ENCODE data around the gene CKMT1A. TPM values are rescaled to one million over a fixed set of nuclear protein-coding genes. Genes with fewer than 3 reads are reported as not detected.
"Not testable (repeated sequence)": the region's sequence is repeated elsewhere in the genome, so short reads cannot be mapped to it uniquely, and the experiment has no call there.

The CKMT1A gene
- 37.6 TPM for total RNA-seq

DNA sequence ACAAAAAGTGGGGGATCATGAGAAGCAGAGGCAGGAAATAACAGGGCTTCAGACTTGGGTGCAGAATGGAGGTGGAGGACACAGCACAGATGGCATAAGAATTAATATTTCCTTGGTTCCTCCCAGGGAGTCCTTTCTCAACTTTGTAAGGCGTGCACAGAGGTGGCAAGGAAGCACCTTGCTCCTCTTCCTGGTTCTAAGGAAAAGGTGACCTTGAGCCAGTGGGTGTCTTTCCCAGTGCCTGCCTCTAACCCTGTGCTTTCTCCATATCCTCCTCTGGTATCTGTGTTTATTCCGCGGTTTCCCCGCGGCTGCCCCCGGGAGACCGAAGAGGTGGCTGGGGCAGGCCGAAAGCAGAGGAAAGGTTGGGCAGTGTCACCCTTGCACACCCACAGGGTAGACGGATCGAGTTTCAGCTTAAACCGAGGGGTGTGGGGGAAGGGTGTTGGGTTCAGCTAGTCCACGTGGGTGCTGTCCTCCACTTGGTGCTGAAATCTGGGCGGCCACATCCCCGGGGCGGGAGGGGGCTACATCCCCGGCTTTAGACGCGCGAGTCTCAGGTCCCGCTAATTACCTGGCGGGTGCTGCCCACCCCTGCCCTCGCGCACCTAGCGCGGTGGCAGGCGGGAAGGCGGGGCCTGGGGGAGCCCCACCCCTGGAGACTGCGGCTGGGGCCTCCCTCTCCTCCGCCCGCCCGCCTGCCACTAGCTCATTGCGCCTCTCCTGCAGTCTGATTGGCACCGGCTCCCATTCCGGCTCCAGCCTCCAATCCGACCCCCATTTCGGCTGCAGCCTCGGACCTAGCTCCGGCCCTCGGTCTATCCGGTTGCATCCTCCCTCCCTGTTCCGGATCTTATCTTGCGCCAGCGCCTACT, at the start of gene CKMT1A:
TSS of gene CKMT1A (plus strand) at position 712 of the 875 bp plus-strand sequence. CDS start 192 bp downstream, outside the sequence.
- H3K36me3 ChIP-seq; DNase-seq (ENCODE audit: extremely low spot score in 2 of 2); H3K4me1 ChIP-seq; H3K27ac ChIP-seq; H3K9me3 ChIP-seq; intact Hi-C loops (cut with DNase I); H3K4me3 ChIP-seq; H3K27me3 ChIP-seq: not testable (repeated sequence)

DNA sequence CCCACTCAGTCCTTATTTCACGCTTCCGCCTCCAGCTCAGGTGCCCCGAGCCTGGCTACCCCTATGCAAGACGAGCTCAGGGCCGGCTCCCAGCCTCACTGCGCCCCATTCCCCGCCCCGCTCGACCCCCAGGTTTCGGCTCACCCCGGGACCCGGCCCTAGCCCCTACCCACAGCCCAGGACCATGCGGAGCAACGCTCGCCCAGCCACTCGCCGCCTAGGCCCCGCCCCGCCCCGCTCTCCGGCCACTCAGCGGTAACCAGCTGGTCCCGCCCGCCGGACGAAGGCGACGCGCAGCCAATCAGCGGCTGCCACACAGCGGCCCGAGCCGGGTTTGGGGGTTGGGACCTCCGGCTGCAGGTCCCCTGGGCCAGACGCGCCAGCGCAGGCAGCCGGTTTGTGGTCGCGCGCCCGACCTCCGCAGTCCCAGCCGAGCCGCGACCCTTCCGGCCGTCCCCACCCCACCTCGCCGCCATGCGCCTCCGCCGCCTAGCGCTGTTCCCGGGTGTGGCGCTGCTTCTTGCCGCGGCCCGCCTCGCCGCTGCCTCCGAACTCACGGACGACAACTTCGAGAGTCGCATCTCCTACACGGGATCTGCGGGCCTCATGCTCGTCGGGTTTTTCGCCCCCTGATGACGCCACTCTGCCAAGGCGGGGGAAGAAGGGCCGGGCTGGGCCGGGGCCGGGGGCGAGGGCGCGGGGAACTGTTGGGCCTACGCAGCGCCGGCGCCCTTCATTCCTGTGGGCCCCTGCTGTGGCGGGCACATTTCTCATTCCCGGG, 44.8 kb upstream of the CKMT1A start, which contains the start of gene CATSPER2:
TSS of gene CATSPER2 (minus strand) at position 196 of the 781 bp plus-strand sequence. CDS start 783 bp downstream, outside the sequence.
- intact Hi-C loops (cut with DNase I), result no loop called here
- Histone ChIP-seq H3K4me3 (no peak within 1 kb of the TSS), H3K36me3 (peaks cover 0 to 21% of the 10 kb centered on the region in 2 donors), H3K27me3 (no peaks in the 10 kb centered on the region), H3K4me1 (no peaks in the 10 kb centered on the region), H3K9me3 (no peaks in the 10 kb centered on the region), H3K27ac (no peak within 1 kb of the TSS)
- no peak for DNase-seq (ENCODE audit: extremely low spot score in 2 of 2)
- TF ChIP-seq POLR2AphosphoS5 (IDR thresholded peaks at IDR 0.05; ENCODE audit: insufficient read depth in 1 of 2, low read depth in 1 of 2) (no peak), POLR2A (IDR thresholded peaks at IDR 0.05) (no peak)
- TF ChIP-seq, protein P1, sequence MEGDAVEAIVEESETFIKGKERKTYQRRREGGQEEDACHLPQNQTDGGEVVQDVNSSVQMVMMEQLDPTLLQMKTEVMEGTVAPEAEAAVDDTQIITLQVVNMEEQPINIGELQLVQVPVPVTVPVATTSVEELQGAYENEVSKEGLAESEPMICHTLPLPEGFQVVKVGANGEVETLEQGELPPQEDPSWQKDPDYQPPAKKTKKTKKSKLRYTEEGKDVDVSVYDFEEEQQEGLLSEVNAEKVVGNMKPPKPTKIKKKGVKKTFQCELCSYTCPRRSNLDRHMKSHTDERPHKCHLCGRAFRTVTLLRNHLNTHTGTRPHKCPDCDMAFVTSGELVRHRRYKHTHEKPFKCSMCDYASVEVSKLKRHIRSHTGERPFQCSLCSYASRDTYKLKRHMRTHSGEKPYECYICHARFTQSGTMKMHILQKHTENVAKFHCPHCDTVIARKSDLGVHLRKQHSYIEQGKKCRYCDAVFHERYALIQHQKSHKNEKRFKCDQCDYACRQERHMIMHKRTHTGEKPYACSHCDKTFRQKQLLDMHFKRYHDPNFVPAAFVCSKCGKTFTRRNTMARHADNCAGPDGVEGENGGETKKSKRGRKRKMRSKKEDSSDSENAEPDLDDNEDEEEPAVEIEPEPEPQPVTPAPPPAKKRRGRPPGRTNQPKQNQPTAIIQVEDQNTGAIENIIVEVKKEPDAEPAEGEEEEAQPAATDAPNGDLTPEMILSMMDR (IDR thresholded peaks at IDR 0.05), result no peak

DNA sequence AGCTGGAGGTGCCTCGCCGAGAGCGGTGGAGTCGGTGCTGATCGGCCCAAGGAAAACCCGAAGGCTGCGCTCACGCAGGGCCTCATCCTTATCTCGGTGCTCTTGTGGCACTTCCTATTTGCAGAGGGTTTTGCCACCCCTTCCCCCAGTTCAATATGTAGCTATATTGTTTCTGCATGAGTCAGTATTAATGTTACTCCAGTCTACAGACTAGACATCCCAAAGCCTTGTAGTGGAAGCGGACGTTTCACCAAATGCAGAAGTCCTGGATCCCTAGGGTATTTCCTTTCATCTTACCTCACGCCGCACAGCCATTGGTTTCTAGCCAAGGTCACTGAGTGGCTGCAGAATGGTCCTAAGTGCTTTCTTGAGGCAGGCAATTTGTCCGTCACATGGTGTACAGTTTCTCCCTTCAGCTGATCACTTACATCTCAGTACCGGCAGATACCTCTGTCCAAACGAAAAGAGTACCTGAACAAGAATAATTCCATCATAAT, 44.2 kb upstream of the CKMT1A start:
- H3K27ac ChIP-seq; H3K9me3 ChIP-seq; H3K4me1 ChIP-seq; intact Hi-C loops (cut with DNase I); DNase-seq (ENCODE audit: extremely low spot score in 2 of 2); H3K27me3 ChIP-seq; H3K4me3 ChIP-seq: not testable (repeated sequence)
- peaks cover 0 to 21% of the 10 kb centered on the region in 2 donors for H3K36me3 ChIP-seq

DNA sequence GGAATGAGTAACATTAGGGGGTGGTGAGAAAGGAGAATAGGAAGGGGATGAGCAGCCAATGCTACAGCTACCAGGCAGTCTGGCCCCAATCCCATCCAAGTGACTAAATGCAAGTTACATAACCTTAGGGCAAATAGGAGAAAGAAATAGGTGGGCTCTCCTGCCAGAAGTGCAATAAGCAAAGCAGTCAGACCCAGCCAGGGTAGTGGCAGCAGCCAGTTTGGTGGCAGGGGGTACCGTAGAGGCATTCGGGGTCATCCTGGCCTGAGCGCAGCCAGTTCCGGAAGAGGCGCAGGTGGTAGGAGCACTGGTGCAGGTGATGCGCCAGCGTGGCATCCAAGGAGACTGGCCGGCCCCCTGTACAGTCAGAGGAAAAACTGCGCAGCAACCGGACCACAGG, 33.9 kb upstream of the CKMT1A start:
- H3K9me3 ChIP-seq; DNase-seq (ENCODE audit: extremely low spot score in 2 of 2); H3K27ac ChIP-seq; intact Hi-C loops (cut with DNase I); H3K4me1 ChIP-seq; H3K4me3 ChIP-seq; H3K36me3 ChIP-seq; H3K27me3 ChIP-seq: not testable (repeated sequence)

DNA sequence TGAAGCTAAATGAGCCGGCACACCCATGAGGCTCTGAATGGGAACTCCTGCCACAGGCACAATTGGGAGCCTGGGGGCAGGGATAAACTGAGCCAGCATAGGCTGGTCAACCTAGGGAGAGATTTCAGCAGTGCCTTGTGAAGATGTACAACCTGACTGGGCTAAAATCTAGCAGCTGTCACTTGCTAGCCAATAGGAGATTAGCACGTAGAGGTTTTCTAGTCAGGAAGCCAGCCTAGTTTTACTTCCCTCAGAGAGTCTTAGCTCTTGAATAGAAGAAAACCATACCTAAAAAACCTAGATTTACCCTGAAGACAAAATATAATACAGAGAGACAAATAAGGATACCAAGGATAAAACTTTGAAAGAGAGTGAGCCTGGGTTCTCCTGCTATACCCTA, 31.4 kb upstream of the CKMT1A start:
- intact Hi-C loops (cut with DNase I); H3K36me3 ChIP-seq; DNase-seq (ENCODE audit: extremely low spot score in 2 of 2); H3K4me3 ChIP-seq; H3K9me3 ChIP-seq; H3K27ac ChIP-seq; H3K4me1 ChIP-seq; H3K27me3 ChIP-seq: not testable (repeated sequence)

DNA sequence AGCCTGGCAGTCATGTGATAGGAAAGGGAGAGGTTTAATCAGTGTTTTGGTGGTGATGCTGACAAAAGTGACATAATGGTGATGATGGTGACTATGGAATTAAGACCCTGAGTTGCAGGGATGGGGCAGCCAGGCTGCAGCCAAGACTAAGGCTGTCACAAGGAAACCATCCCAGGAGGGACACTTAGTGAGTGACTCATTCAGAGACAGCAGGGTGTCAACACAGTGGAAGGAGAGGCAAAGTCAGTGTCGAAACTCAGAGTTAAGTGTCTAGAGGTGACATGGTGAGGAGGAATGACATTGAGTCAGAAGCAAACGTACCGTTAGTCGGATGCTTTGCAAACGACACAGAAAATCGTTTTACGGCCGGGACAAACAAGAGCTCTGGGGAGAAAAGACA, 30.3 kb upstream of the CKMT1A start:
- H3K4me3 ChIP-seq; H3K9me3 ChIP-seq; DNase-seq (ENCODE audit: extremely low spot score in 2 of 2); H3K4me1 ChIP-seq; H3K27ac ChIP-seq; H3K27me3 ChIP-seq; H3K36me3 ChIP-seq; intact Hi-C loops (cut with DNase I): not testable (repeated sequence)

DNA sequence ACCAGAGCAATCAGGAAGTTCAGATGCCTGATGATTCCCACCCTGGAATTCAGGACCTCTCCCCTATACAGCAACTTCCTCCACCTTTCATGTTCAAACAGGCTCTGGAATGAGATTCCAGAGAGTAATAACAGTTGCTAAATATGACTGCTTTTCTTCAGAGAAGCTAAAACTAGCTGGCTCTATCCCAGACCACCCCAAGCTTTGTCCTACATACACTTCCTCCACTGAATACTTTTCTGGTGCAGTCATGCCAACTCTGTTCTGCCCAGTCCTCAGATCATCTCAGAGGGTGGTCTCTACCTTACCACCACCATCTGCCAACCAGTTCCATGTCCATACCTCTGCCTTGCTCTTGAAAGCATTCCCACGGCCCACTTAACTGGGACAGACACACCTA, 27.5 kb upstream of the CKMT1A start:
- H3K27ac ChIP-seq; H3K36me3 ChIP-seq; intact Hi-C loops (cut with DNase I); H3K4me3 ChIP-seq; H3K4me1 ChIP-seq; DNase-seq (ENCODE audit: extremely low spot score in 2 of 2); H3K9me3 ChIP-seq; H3K27me3 ChIP-seq: not testable (repeated sequence)

DNA sequence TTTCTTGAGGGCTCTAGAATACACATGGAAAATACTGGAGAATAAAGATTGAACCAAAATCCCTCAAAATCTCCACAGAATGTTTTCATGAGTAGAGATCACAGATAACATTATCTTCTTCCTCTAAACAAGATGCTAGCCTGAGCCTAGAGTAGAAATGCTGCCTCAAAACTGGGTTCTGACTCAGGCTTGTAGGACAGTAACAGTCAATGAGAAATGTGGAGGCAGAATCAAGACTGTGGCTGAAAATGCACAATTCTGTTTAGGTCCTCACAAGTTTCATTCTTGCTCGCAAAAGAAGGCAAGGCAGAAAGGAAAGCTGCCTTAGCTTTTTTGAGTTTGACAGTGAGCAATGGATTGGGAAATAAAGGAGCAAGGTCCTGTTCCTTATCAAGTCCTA, 19.5 kb upstream of the CKMT1A start:
- H3K27me3 ChIP-seq; H3K36me3 ChIP-seq; intact Hi-C loops (cut with DNase I); H3K9me3 ChIP-seq; H3K4me3 ChIP-seq; H3K4me1 ChIP-seq; H3K27ac ChIP-seq; DNase-seq (ENCODE audit: extremely low spot score in 2 of 2): not testable (repeated sequence)

DNA sequence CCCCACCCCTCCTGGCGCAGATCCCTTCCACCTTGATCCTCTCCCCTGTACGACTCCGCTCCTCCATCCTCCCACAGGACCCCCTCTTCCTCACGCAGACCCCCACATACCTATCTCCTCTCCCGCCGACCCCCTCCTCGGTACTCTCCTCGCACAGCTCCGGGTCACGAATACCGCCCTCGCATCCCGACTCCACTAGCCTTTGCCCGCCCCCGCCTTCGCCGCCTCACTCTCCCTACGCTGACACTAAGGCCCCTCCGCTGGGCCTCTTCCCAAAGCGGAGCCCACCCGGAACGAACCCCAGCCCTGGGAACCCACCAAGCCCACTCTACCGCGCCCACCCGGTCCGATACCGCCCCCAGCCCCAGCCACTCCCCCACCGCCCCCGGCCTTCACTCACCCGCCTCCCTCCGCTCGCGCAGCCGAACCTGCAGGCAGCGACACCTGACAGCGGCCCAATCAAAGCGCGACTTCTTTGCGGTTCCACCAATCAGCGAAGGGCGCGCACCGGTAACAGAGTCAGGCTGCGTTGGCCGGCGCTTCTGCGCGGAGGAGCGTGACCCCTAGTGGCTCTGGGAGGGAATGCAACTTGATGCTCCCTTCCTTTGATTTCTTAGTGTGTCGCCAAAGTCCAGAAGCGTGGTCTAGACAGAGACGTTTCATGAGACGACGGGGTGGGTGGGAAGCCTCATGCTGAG, 3.9 kb upstream of the CKMT1A start:
- DNase-seq (ENCODE audit: extremely low spot score in 2 of 2); intact Hi-C loops (cut with DNase I); H3K27ac ChIP-seq; H3K9me3 ChIP-seq; H3K4me3 ChIP-seq; H3K36me3 ChIP-seq; H3K4me1 ChIP-seq; H3K27me3 ChIP-seq: not testable (repeated sequence)

DNA sequence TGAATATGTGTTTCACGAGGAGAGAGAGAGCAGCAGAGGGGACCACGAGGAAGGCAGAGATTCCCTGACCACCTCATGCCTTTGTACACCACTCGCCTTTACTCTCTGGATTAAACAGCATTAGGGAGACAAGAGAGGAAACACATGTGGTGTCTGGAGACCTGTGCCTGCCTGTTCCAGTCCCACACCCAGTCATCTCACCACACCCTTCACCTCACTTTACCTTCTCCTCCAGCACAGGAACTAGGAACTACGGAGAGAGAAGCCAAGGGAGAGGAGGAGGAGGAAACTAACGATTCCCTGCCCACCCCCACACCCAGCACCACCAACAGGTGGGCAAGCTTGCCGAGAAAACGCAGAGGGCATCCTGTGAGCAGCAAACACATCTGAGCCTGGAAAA, 980 bp upstream of the CKMT1A start:
- H3K27ac ChIP-seq; H3K27me3 ChIP-seq; DNase-seq (ENCODE audit: extremely low spot score in 2 of 2); H3K9me3 ChIP-seq; H3K4me1 ChIP-seq; H3K36me3 ChIP-seq; intact Hi-C loops (cut with DNase I); H3K4me3 ChIP-seq: not testable (repeated sequence)
